Panc1 (cell line): ENCODE data around the gene C16orf78. TPM values are rescaled to one million over a fixed set of nuclear protein-coding genes. Genes with fewer than 3 reads are reported as not detected.

ENCODE experiments used
- ATAC-seq: fragments of 200-7000 bp; cut with Tn5 transposase; 2 replicates; pipeline ENCODE4 v1.9.1; 2020; ENCODE audit warnings: mild to moderate bottlenecking, moderate library complexity
- Bru-seq: library from RNA; stranded (reverse); fragments of 400-500 nt; gene quantifications from one replicate; lab custom pipeline; 2021; lab: Mats Ljungman, UMichigan
- BruChase-seq, 2 experiments: library from RNA; stranded (reverse); fragments of 400-500 nt; gene quantifications; one replicate each; lab custom pipeline; 2021; lab: Mats Ljungman, UMichigan
- BruUV-seq: library from RNA; stranded (reverse); fragments of 400-500 nt; replicated peaks from 2 replicates; lab custom pipeline; 2021; lab: Mats Ljungman, UMichigan
- CTCF ChIA-PET: fragments of 300-600 bp; sonication (Branson Sonifier 250); formaldehyde crosslinking; loops from one replicate; lab custom pipeline; 2022; ENCODE audit warnings: antibody characterized with exemption; lab: Charles Lee
- POLR2A ChIA-PET: fragments of 300-600 bp; sonication (Branson Sonifier 250); formaldehyde crosslinking; loops from one replicate; lab custom pipeline; 2022; ENCODE audit warnings: antibody characterized with exemption; lab: Charles Lee
- DNase-seq: peaks from one replicate; pipeline ENCODE4 v3.0.0-alpha.2; 2010; ENCODE audit warnings: low read depth, low spot score
- H3K27ac ChIP-seq: 2 replicates; pipeline ENCODE4 v1.5.1; 2011; ENCODE audit warnings: mild to moderate bottlenecking, low read length, inconsistent platforms
- H3K27me3 ChIP-seq: fragments of 200-500 bp; sonication (Bioruptor generic); 2 replicates; pipeline ENCODE4 v1.6.0; 2014; ENCODE audit warnings: low read length, inconsistent platforms; ENCODE audit not compliant: control insufficient read depth, insufficient read depth
- H3K36me3 ChIP-seq: fragments of 200-500 bp; sonication (Bioruptor generic); 2 replicates; pipeline ENCODE4 v1.5.1; 2014; ENCODE audit warnings: inconsistent platforms, mild to moderate bottlenecking, low read length, moderate library complexity; ENCODE audit not compliant: control insufficient read depth, insufficient read depth
- H3K4me1 ChIP-seq: 2 replicates; pipeline ENCODE4 v1.5.1; 2011; ENCODE audit warnings: inconsistent platforms, mild to moderate bottlenecking, low read length, moderate library complexity; ENCODE audit not compliant: control insufficient read depth, insufficient read depth
- H3K4me3 ChIP-seq, 2 experiments: 2 replicates each; pipeline ENCODE4 v1.5.1; 2011 to 2012; ENCODE audit warnings: low read depth in 2 of 2, low read length in 2 of 2, mild to moderate bottlenecking in 2 of 2, inconsistent platforms in 1 of 2, moderate library complexity in 1 of 2
- H3K9me3 ChIP-seq: fragments of 200-500 bp; sonication (Bioruptor generic); 2 replicates; pipeline ENCODE4 v1.5.1; 2014; ENCODE audit warnings: low read depth, mild to moderate bottlenecking, inconsistent platforms, low read length, moderate library complexity; ENCODE audit not compliant: control insufficient read depth, insufficient read depth
- POLR2AphosphoS5 ChIP-seq: IDR thresholded peaks from 2 replicates; pipeline ENCODE4 v1.6.1; 2012; ENCODE audit warnings: mild to moderate bottlenecking, low read depth, low read length, moderate library complexity
- SIN3A ChIP-seq: IDR thresholded peaks from 2 replicates; pipeline ENCODE4 v1.6.1; 2012; ENCODE audit warnings: low read depth, mild to moderate bottlenecking, low read length, moderate library complexity, borderline replicate concordance; ENCODE audit not compliant: insufficient read depth
- TCF7L2 ChIP-seq: IDR thresholded peaks from 2 replicates; pipeline ENCODE4 v1.6.1; 2011; ENCODE audit warnings: mild to moderate bottlenecking, low read depth, low read length, inconsistent platforms
- in situ Hi-C: cut with HindIII; loops from 2 replicates; pipeline ENCODE4 v1.10.0; 2016; ENCODE audit warnings: low sequenced_read_pairs, low pct_unique_long_range_greater_than_20kb
- intact Hi-C: fragments of 100-400 bp; cut with micrococcal nuclease; formaldehyde crosslinking; loops from one replicate; pipeline ENCODE4 v1.10.0; 2022; ENCODE audit not compliant: unreplicated experiment
- long read RNA-seq: library from polyadenylated mRNA; unstranded; transcript quantifications from one replicate; pipeline ENCODE4 v2.0.0, GENCODE V29; 2021; ENCODE audit not compliant: unreplicated experiment
- polyA plus RNA-seq: library from polyadenylated mRNA; unstranded; fragments of >200 nt; gene quantifications from one replicate; pipeline ENCODE4 v1.2.1, GENCODE V29; 2012; ENCODE audit warnings: missing spikeins; ENCODE audit not compliant: insufficient read length
- total RNA-seq: library from RNA; stranded (reverse); gene quantifications from one replicate; pipeline ENCODE4 v1.2.1, GENCODE V29; 2021; ENCODE audit not compliant: unreplicated experiment
- TF ChIP-seq, protein P1 (sequence below): fragments of 450-650 bp; IDR thresholded peaks from 2 replicates; pipeline ENCODE4 v1.5.1; 2017; ENCODE audit warnings: mild to moderate bottlenecking
- TF ChIP-seq, protein P2 (sequence below), 2 experiments: IDR thresholded peaks; 2 replicates each; pipeline ENCODE4 v1.6.1; 2011 to 2012; ENCODE audit warnings: low read depth in 2 of 2, control low read depth in 1 of 2, low read length in 1 of 2, mild to moderate bottlenecking in 1 of 2, moderate library complexity in 1 of 2; ENCODE audit not compliant: insufficient read depth in 1 of 2

The C16orf78 gene, protein sequence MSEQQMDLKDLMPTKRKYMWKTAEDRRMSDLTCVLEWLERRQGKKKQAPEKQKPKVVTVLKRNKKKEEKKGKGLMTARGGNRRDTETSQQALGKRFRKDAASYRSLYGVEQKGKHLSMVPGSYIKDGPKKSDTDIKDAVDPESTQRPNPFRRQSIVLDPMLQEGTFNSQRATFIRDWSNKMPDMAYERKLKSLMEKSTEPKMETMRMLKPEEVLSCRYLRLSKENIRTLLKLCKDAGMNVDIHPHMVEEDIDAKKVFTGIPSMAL
- total RNA-seq (not detected), Bru-seq, nascent RNA (not detected), BruChase-seq, experiment 1, labeled RNA remaining after a 2-hour chase (not detected), BruChase-seq, experiment 2, labeled RNA remaining after a 6-hour chase (not detected)
- polyA plus RNA-seq: not detected
- long read RNA-seq: 0 reads

DNA sequence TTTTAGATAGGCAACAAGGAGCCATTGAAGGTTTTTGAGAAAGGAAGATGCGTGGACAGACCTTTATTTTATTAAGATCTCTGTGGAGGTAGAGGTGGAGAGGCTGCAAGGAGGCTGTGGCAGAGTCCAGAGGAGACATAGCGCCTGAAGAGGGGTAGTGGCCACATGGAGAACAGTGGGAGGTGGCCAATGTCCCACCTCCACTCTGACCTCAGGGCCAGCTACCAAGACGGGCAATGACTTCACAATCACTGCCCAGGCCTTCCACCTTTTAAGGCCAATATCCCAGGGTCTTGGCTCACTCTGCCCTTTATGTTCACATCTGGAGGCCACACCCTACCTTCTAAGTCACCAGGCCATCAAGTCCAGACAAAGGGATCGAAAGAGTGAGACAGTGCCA, at the start of gene C16orf78:
Gene C16orf78 (plus strand): TSS at position 301 of the 400 bp plus-strand sequence. CDS start 136 bp downstream, outside the sequence.
- in situ Hi-C loops: no loop called here
- no TSS peak for BruUV-seq
- ChIA-PET POLR2A (no interaction called here), CTCF (no interaction called here)
- DNase-seq (no peak), ATAC-seq (no peak)
- H3K27ac ChIP-seq: no peak within 1 kb of the TSS
- H3K27me3 ChIP-seq: no peaks in the 10 kb centered on the region
- no peak for TF ChIP-seq TCF7L2
- TF ChIP-seq SIN3A: no peak
- TF ChIP-seq, protein P1, sequence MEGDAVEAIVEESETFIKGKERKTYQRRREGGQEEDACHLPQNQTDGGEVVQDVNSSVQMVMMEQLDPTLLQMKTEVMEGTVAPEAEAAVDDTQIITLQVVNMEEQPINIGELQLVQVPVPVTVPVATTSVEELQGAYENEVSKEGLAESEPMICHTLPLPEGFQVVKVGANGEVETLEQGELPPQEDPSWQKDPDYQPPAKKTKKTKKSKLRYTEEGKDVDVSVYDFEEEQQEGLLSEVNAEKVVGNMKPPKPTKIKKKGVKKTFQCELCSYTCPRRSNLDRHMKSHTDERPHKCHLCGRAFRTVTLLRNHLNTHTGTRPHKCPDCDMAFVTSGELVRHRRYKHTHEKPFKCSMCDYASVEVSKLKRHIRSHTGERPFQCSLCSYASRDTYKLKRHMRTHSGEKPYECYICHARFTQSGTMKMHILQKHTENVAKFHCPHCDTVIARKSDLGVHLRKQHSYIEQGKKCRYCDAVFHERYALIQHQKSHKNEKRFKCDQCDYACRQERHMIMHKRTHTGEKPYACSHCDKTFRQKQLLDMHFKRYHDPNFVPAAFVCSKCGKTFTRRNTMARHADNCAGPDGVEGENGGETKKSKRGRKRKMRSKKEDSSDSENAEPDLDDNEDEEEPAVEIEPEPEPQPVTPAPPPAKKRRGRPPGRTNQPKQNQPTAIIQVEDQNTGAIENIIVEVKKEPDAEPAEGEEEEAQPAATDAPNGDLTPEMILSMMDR: no peak
- TF ChIP-seq, protein P2, sequence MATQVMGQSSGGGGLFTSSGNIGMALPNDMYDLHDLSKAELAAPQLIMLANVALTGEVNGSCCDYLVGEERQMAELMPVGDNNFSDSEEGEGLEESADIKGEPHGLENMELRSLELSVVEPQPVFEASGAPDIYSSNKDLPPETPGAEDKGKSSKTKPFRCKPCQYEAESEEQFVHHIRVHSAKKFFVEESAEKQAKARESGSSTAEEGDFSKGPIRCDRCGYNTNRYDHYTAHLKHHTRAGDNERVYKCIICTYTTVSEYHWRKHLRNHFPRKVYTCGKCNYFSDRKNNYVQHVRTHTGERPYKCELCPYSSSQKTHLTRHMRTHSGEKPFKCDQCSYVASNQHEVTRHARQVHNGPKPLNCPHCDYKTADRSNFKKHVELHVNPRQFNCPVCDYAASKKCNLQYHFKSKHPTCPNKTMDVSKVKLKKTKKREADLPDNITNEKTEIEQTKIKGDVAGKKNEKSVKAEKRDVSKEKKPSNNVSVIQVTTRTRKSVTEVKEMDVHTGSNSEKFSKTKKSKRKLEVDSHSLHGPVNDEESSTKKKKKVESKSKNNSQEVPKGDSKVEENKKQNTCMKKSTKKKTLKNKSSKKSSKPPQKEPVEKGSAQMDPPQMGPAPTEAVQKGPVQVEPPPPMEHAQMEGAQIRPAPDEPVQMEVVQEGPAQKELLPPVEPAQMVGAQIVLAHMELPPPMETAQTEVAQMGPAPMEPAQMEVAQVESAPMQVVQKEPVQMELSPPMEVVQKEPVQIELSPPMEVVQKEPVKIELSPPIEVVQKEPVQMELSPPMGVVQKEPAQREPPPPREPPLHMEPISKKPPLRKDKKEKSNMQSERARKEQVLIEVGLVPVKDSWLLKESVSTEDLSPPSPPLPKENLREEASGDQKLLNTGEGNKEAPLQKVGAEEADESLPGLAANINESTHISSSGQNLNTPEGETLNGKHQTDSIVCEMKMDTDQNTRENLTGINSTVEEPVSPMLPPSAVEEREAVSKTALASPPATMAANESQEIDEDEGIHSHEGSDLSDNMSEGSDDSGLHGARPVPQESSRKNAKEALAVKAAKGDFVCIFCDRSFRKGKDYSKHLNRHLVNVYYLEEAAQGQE (IDR thresholded peaks at IDR 0.05; ENCODE audit: insufficient read depth in 1 of 2, low read depth in 2 of 2, low read length in 1 of 2): no peak
- no peak for TF ChIP-seq POLR2AphosphoS5
- H3K36me3 ChIP-seq: no peaks in the 10 kb centered on the region
- H3K4me1 ChIP-seq: no peaks in the 10 kb centered on the region
- no peaks in the 10 kb centered on the region for H3K9me3 ChIP-seq
- H3K4me3 ChIP-seq: no peak within 1 kb of the TSS
- intact Hi-C loops: no loop called here

DNA sequence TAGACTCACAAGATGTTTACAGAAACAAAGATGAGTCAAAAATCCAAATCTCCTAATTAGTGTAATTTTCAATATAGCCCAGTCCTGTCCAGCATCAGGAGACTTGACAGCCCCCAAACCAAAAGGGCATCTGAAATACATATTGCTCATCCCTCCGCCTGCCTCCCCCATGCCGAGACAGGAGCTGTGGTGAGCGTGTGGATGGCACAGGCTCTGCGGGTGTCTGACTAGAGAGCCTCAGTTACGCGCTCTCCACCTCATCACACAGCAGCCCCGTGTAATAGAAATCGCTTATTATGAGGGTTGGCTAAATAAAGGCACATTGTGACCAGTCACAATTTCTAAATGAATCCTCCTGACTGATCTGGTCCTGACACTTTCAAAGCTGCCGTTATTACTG, 48.9 kb upstream of the C16orf78 start:
- Histone ChIP-seq H3K9me3 (no peaks in the 10 kb centered on the region), H3K4me1 (no peaks in the 10 kb centered on the region), H3K4me3 (no peak overlapping the region), H3K27me3 (no peaks in the 10 kb centered on the region), H3K27ac (no peak overlapping the region), H3K36me3 (no peaks in the 10 kb centered on the region)
- TF ChIP-seq TCF7L2: no peak
- in situ Hi-C loops (no loop called here), intact Hi-C loops (no loop called here)
- ChIA-PET CTCF (no interaction called here), POLR2A (no interaction called here)
- no TSS peak for BruUV-seq
- DNase-seq: no peak
- ATAC-seq: no peak

DNA sequence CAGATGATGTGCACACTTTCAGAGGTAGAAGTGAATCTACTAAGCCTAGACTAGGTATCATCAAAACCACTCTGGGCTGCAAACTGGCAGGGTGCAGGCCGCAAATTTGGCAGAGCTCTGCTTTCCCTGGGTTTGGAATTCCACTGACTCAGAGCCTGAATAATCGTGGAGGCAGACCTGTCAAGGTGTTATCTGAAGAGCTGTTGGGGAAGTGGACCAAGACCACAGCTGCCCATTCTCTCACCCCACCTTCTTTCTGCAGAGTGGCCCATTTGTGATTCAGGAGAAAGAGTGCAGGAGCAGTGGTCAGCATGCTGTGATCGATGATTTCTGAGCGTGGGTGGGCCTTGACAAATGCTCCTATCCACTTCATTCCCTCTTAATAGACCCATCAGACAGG, 46.1 kb upstream of the C16orf78 start:
- Histone ChIP-seq H3K9me3 (no peaks in the 10 kb centered on the region), H3K36me3 (no peaks in the 10 kb centered on the region), H3K4me3 (no peak overlapping the region), H3K27ac (no peak overlapping the region), H3K4me1 (no peaks in the 10 kb centered on the region), H3K27me3 (no peaks in the 10 kb centered on the region)
- intact Hi-C loops: no loop called here
- in situ Hi-C loops: no loop called here
- ATAC-seq (no peak), DNase-seq (no peak)
- ChIA-PET CTCF (no interaction called here), POLR2A (no interaction called here)
- no TSS peak for BruUV-seq
- TF ChIP-seq, protein P1: no peak
- TF ChIP-seq, protein P2 (IDR thresholded peaks at IDR 0.05; ENCODE audit: insufficient read depth in 1 of 2, low read depth in 2 of 2, low read length in 1 of 2): no peak
- TF ChIP-seq SIN3A: no peak
- no peak for TF ChIP-seq TCF7L2
- no peak for TF ChIP-seq POLR2AphosphoS5
